Fibroblast of pulmonary artery (primary cell): ENCODE results near the gene BMP7.

Source experiments
- DNase-seq: peaks from one replicate; pipeline ENCODE4 v3.0.0-alpha.2; 2010; ENCODE audit warnings: low read depth
- H3K4me3 ChIP-seq: replicated peaks from 2 replicates; pipeline ENCODE4 v1.5.1; 2011; ENCODE audit warnings: low read depth, mild to moderate bottlenecking, control low read depth, low read length, moderate library complexity
- CTCF ChIP-seq: IDR thresholded peaks from 2 replicates; pipeline ENCODE4 v1.5.1; 2011; ENCODE audit warnings: mild to moderate bottlenecking, control low read depth, low read length, inconsistent platforms; ENCODE audit errors: missing control alignments

Gene BMP7

GRCh38 chr20:57260934-57261333 lies 5.5 kb downstream of the BMP7 start:
- no peak overlapping the region for H3K4me3 ChIP-seq
- DNase-seq, result no peak
- no peak for TF ChIP-seq CTCF

- no peak for TF ChIP-seq CTCF
- no peak for DNase-seq
- H3K4me3 ChIP-seq, result no peak overlapping the region
Observed at GRCh38 chr20:57259938-57260921, 6.2 kb downstream of the BMP7 start.

- no peak for DNase-seq
- H3K4me3 ChIP-seq, result no peak overlapping the region
- no peak for TF ChIP-seq CTCF
Observed at GRCh38 chr20:57259121-57259937, 7.1 kb downstream of the BMP7 start.

- no peak overlapping the region for H3K4me3 ChIP-seq
- no peak for TF ChIP-seq CTCF
- DNase-seq, result no peak
Observed at GRCh38 chr20:57257701-57258453, 8.6 kb downstream of the BMP7 start.

- TF ChIP-seq CTCF, result no peak
- no peak for DNase-seq
- no peak overlapping the region for H3K4me3 ChIP-seq
Observed at GRCh38 chr20:57256908-57257307, 9.5 kb downstream of the BMP7 start.

- no peak overlapping the region for H3K4me3 ChIP-seq
- DNase-seq, result no peak
- TF ChIP-seq CTCF, result no peak
Observed at GRCh38 chr20:57256205-57256604, 10.2 kb downstream of the BMP7 start.
